Caco-2 (cell line): Measurements from ENCODE around the gene GAS7. TPM values are rescaled to one million over a fixed set of nuclear protein-coding genes. Genes with fewer than 3 reads are reported as not detected.

Experiments used
- Bru-seq: library from RNA; stranded (reverse); fragments of 400-500 nt; gene quantifications from one replicate; lab custom pipeline; 2021; lab: Mats Ljungman, UMichigan
- BruChase-seq, 2 experiments: library from RNA; stranded (reverse); fragments of 400-500 nt; gene quantifications; one replicate each; lab custom pipeline; 2021; lab: Mats Ljungman, UMichigan
- BruUV-seq: library from RNA; stranded (reverse); fragments of 400-500 nt; replicated peaks from 2 replicates; lab custom pipeline; 2021; lab: Mats Ljungman, UMichigan
- CTCF ChIA-PET: fragments of 300-600 bp; sonication (Branson Sonifier 250); formaldehyde crosslinking; loops from one replicate; lab custom pipeline; 2022; ENCODE audit warnings: antibody characterized with exemption; lab: Charles Lee
- POLR2A ChIA-PET: fragments of 300-600 bp; sonication (Branson Sonifier 250); formaldehyde crosslinking; loops from one replicate; lab custom pipeline; 2022; ENCODE audit warnings: antibody characterized with exemption; lab: Charles Lee
- DNase-seq, 2 experiments: peaks; one replicate each; pipeline versions ENCODE4 v3.0.0 to v3.0.0-alpha.2; 2020 to 2022
- H3K27me3 ChIP-seq: replicated peaks from 2 replicates; pipeline ENCODE4 v1.6.0; 2011; ENCODE audit warnings: low read length; ENCODE audit not compliant: control insufficient read depth, insufficient read depth
- H3K36me3 ChIP-seq: 2 replicates; pipeline ENCODE4 v1.5.1; 2011; ENCODE audit warnings: low read length; ENCODE audit not compliant: control insufficient read depth, insufficient read depth
- H3K4me1 ChIP-seq: fragments of 250-450 bp; sonication (Bioruptor Pico); 2 replicates; pipeline ENCODE4 v1.5.1; 2020; ENCODE audit warnings: mild to moderate bottlenecking
- H3K4me3 ChIP-seq: 2 replicates; pipeline ENCODE4 v1.5.1; 2011; ENCODE audit warnings: low read depth, mild to moderate bottlenecking, control low read depth, low read length
- H3K9me3 ChIP-seq: fragments of 250-450 bp; sonication (Bioruptor Pico); 2 replicates; pipeline ENCODE4 v1.5.1; 2020; ENCODE audit warnings: mild to moderate bottlenecking, moderate library complexity
- H3K27ac Mint-ChIP-seq: one replicate; pipeline ENCODE4 v1.8.0; 2022; ENCODE audit warnings: mixed read lengths; ENCODE audit not compliant: unreplicated experiment
- H3K27me3 Mint-ChIP-seq: one replicate; pipeline ENCODE4 v1.8.0; 2022; ENCODE audit warnings: mixed read lengths; ENCODE audit not compliant: insufficient read depth, unreplicated experiment
- H3K36me3 Mint-ChIP-seq: one replicate; pipeline ENCODE4 v1.8.0; 2022; ENCODE audit warnings: mild to moderate bottlenecking, mixed read lengths; ENCODE audit not compliant: insufficient read depth, unreplicated experiment
- H3K4me1 Mint-ChIP-seq: one replicate; pipeline ENCODE4 v1.8.0; 2022; ENCODE audit warnings: low read depth, mixed read lengths; ENCODE audit not compliant: unreplicated experiment
- H3K4me3 Mint-ChIP-seq: one replicate; pipeline ENCODE4 v1.8.0; 2022; ENCODE audit warnings: mild to moderate bottlenecking, moderate library complexity, mixed read lengths; ENCODE audit not compliant: unreplicated experiment
- H3K9me3 Mint-ChIP-seq: one replicate; pipeline ENCODE4 v1.8.0; 2022; ENCODE audit warnings: mixed read lengths; ENCODE audit not compliant: unreplicated experiment
- intact Hi-C: fragments of 100-400 bp; cut with micrococcal nuclease; formaldehyde crosslinking; loops from one replicate; pipeline ENCODE4 v1.10.0; 2022; ENCODE audit not compliant: unreplicated experiment
- long read RNA-seq: library from polyadenylated mRNA; stranded (forward); transcript quantifications from one replicate; pipeline ENCODE4 v2.0.0, GENCODE V29; 2022
- total RNA-seq: library from RNA; stranded (reverse); gene quantifications from 2 replicates; pipeline ENCODE4 v1.2.3, GENCODE V29; 2022
- TF ChIP-seq, protein P1 (sequence below), 2 experiments: fragments of 200-600 bp in 1 of 2; IDR thresholded peaks; 1 replicate in 1 of 2; 2 replicates in 1 of 2; pipeline versions ENCODE4 v1.5.1 to v1.8.0; 2011 to 2022; ENCODE audit warnings: antibody characterized with exemption in 1 of 2, control low read depth in 1 of 2, inconsistent platforms in 1 of 2, low read depth in 1 of 2, low read length in 1 of 2, mild to moderate bottlenecking in 1 of 2, moderate library complexity in 1 of 2; ENCODE audit not compliant: insufficient read depth in 1 of 2, severe bottlenecking in 1 of 2, unreplicated experiment in 1 of 2

Gene GAS7
- total RNA-seq (0.23 and 0.34 TPM in 2 replicates), Bru-seq, nascent RNA (percentile 4 among the genes with signal in this experiment), BruChase-seq, experiment 1, labeled RNA remaining after a 2-hour chase (percentile 6 among the genes with signal in this experiment), BruChase-seq, experiment 2, labeled RNA remaining after a 6-hour chase (percentile 5 among the genes with signal in this experiment)
- long read RNA-seq: 0 reads

DNA sequence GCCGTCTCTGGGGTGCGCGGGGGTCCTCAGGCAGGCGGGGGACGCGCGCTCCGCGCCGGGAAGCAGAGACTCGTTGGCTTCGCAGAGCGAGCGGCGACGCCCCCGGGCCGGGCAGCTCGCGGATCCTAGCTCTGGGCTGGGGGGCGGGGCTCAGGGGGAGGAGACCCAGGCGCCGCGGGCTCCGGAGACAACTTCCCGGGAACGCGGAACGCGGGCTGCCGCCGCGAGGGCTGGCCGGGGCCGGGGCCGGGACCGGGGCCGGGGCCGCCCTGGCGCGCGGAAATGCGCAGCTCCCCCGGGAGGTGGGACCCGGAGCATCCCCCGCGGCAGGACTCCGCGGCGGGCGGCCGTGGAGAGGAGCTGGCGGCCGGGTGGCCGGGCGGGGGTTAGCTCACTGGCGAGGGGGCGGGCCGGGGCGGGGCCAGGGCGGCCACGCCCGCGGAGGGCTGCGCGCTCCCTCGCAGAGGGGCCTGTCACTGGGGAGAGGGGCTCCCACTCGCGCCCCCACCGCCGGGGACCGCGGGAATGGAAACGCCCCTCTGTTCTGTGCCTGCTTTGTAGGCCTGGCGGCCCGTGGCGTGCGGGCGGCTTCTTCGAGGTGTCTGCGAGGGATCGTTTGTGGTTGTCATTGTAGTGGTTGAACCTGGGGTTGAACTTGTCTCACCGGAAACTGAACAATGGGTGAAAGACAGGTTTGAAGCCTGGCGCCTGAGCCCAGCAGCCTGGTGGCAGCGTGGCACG, at the start of gene GAS7:
GAS7 (minus strand) TSS at position 98 of the 741 bp plus-strand sequence.
- no peak within 1 kb of the TSS for H3K4me3 ChIP-seq
- no peaks in the 10 kb centered on the region for H3K27me3 ChIP-seq
- CTCF ChIA-PET: no interaction called here
- TF ChIP-seq, protein P1, sequence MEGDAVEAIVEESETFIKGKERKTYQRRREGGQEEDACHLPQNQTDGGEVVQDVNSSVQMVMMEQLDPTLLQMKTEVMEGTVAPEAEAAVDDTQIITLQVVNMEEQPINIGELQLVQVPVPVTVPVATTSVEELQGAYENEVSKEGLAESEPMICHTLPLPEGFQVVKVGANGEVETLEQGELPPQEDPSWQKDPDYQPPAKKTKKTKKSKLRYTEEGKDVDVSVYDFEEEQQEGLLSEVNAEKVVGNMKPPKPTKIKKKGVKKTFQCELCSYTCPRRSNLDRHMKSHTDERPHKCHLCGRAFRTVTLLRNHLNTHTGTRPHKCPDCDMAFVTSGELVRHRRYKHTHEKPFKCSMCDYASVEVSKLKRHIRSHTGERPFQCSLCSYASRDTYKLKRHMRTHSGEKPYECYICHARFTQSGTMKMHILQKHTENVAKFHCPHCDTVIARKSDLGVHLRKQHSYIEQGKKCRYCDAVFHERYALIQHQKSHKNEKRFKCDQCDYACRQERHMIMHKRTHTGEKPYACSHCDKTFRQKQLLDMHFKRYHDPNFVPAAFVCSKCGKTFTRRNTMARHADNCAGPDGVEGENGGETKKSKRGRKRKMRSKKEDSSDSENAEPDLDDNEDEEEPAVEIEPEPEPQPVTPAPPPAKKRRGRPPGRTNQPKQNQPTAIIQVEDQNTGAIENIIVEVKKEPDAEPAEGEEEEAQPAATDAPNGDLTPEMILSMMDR (IDR thresholded peaks at IDR 0.05; ENCODE audit: insufficient read depth in 1 of 2, low read depth in 1 of 2, low read length in 1 of 2, severe bottlenecking in 1 of 2, unreplicated experiment in 1 of 2): no peak
- DNase-seq: no peak
- H3K36me3 ChIP-seq: no peaks in the 10 kb centered on the region
- BruUV-seq: no TSS peak
- Mint-ChIP-seq H3K27me3 (no peaks in the 10 kb centered on the region), H3K36me3 (no peaks in the 10 kb centered on the region), H3K27ac (no peak within 1 kb of the TSS), H3K4me3 (no peak within 1 kb of the TSS), H3K9me3 (no peaks in the 10 kb centered on the region), H3K4me1 (no peaks in the 10 kb centered on the region)
- intact Hi-C loops: no loop called here
- H3K4me1 ChIP-seq: no peaks in the 10 kb centered on the region
- H3K9me3 ChIP-seq: no peaks in the 10 kb centered on the region
- POLR2A ChIA-PET: no interaction called here

DNA sequence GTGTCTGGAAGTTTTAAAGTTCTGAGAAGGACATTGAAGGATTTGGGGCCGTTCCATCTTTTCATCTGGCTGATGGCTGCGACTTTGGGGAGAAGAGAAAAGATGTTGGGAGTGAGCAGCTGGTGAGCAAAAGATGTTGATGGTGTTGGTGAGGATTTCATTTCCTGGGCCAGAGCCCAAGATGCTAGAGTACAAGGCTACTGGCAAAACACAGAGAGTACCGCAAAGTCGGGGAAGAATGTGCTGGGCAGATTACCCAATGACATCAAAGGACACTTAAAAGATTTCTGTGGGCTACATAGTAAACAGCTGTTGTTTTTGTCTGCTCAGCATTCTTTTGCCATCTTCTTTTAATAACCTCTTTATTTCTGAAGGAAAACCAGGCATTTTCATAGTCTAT, 49.4 kb upstream of the GAS7 start:
- TF ChIP-seq, protein P1 (IDR thresholded peaks at IDR 0.05; ENCODE audit: insufficient read depth in 1 of 2, low read depth in 1 of 2, low read length in 1 of 2, severe bottlenecking in 1 of 2, unreplicated experiment in 1 of 2): no peak
- Histone ChIP-seq H3K36me3 (no peaks in the 10 kb centered on the region), H3K9me3 (no peaks in the 10 kb centered on the region), H3K4me3 (no peak overlapping the region), H3K27me3 (no peaks in the 10 kb centered on the region), H3K4me1 (no peaks in the 10 kb centered on the region)
- Mint-ChIP-seq H3K27ac (no peak overlapping the region), H3K4me3 (no peak overlapping the region), H3K27me3 (peaks cover 3% of the 10 kb centered on the region), H3K4me1 (no peaks in the 10 kb centered on the region), H3K9me3 (no peaks in the 10 kb centered on the region), H3K36me3 (no peaks in the 10 kb centered on the region)
- intact Hi-C loops: no loop called here
- CTCF ChIA-PET: no interaction called here
- DNase-seq: no peak
- BruUV-seq: no TSS peak
- POLR2A ChIA-PET: no interaction called here

DNA sequence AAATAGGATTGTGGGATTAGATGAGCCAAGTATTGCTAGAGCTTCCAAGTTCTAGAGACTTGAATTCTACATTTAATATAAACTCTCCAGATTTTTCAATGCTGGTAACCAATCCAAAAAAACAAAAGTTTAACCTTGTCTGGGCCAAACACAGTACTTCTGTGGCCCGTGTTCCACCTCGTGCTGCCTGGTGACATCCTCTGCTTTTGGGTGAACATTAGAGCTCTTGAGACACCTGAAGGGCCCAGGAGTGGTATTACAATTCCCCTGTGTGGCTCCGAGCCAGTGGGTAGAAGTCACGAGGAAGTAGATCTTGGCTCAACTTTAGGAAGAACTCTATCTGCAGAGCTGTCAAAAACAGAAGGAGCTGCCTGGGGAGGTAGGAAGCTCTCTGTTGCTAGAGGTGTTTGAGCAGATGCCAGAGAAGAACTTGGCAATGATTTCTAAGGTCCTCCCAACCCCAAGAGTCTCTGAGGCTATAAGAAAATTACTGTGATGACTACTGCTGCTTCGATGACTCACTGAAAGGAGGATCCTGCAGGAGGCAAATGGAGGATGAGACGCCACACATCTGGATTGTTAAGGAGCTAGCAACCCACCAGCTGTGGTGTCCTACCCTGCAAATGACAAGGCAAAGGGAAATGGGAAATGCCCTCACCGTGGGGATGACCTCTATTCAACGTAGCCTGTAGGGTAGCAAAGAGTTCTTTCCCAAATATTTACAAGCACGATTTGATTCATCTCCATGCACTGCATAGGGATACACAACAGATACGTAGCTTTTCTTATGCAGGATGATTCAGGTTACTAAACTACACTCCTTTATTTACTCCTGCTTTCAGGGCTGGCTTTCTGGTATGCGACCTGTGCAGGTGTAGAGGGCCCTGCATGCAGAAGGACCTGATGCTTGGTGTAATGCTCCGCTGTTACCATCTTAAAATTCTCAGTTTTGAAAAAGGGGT, 45.8 kb upstream of the GAS7 start:
- POLR2A ChIA-PET: no interaction called here
- H3K4me3 ChIP-seq: no peak overlapping the region
- no peaks in the 10 kb centered on the region for H3K4me1 Mint-ChIP-seq
- peaks cover 3% of the 10 kb centered on the region for H3K27me3 Mint-ChIP-seq
- H3K4me1 ChIP-seq: no peaks in the 10 kb centered on the region
- H3K36me3 ChIP-seq: no peaks in the 10 kb centered on the region
- H3K36me3 Mint-ChIP-seq: no peaks in the 10 kb centered on the region
- no peak for DNase-seq
- TF ChIP-seq, protein P1 (IDR thresholded peaks at IDR 0.05; ENCODE audit: insufficient read depth in 1 of 2, low read depth in 1 of 2, low read length in 1 of 2, severe bottlenecking in 1 of 2, unreplicated experiment in 1 of 2): no peak
- no peak overlapping the region for H3K4me3 Mint-ChIP-seq
- H3K27me3 ChIP-seq: no peaks in the 10 kb centered on the region
- intact Hi-C loops: no loop called here
- H3K9me3 Mint-ChIP-seq: no peaks in the 10 kb centered on the region
- no peak overlapping the region for H3K27ac Mint-ChIP-seq
- no peaks in the 10 kb centered on the region for H3K9me3 ChIP-seq
- CTCF ChIA-PET: no interaction called here
- BruUV-seq: no TSS peak
